Measurements from ENCODE around the gene NRCAM. TPM values are rescaled to one million over a fixed set of nuclear protein-coding genes. Genes with fewer than 3 reads are reported as not detected.
"Not testable (repeated sequence)": the region's sequence is repeated elsewhere in the genome, so short reads cannot be mapped to it uniquely, and the experiment has no call there.

NRCAM gene
- total and polyA plus RNA-seq, 3 experiments from 2014 or later: 0.27 to 1.1 (median 0.74) TPM

GRCh38 chr7:108467391-108467790, 11.2 kb upstream of the NRCAM start:
- peaks cover 0 to 5% (median under 1%) of the 10 kb centered on the region in 3 donors for H3K36me3 Mint-ChIP-seq
- ChIA-PET POLR2A (no interaction called here), CTCF (interaction anchor here (1.9 kb wide), 1 partner anchor 11 kb away, joined by 6 read pairs; the partner anchor contains the start of gene NRCAM)

GRCh38 chr7:108466322-108466721, 10.1 kb upstream of the NRCAM start:
- H3K4me1 Mint-ChIP-seq: peaks cover 2 to 18% (median 11%) of the 10 kb centered on the region in 3 donors
- CTCF ChIA-PET, H3K36me3 Mint-ChIP-seq: not testable (repeated sequence)

More at GRCh38 chr7:108467391-108467790, 11.2 kb upstream of the NRCAM start:
- Histone ChIP-seq H3K27ac (ENCODE audit: low read depth, low read length) (no peak overlapping the region), H3K9me3 (ENCODE audit: low read length) (no peaks in the 10 kb centered on the region), H3K4me3 (ENCODE audit: low read length) (no peak overlapping the region), H3K36me3 (ENCODE audit: insufficient read depth, low read length) (no peaks in the 10 kb centered on the region), H3K4me1 (ENCODE audit: insufficient read depth, low read length) (peaks cover 21% of the 10 kb centered on the region), H3K27me3 (ENCODE audit: insufficient read depth, low read length, poor library complexity, severe bottlenecking) (no peaks in the 10 kb centered on the region)
- Mint-ChIP-seq H3K4me3 (no peak overlapping the region), H3K9me3 (no peaks in the 10 kb centered on the region), H3K27me3 (peaks cover 2 to 10% of the 10 kb centered on the region in 2 donors), H3K27ac (no peak overlapping the region), H3K4me1 (peaks cover 2 to 18% (median 11%) of the 10 kb centered on the region in 3 donors)
- DNase-seq: no peak

GRCh38 chr7:108464743-108465142, 8.5 kb upstream of the NRCAM start:
- no peak overlapping the region for H3K4me3 Mint-ChIP-seq
- Histone ChIP-seq H3K27me3 (ENCODE audit: insufficient read depth, low read length, poor library complexity, severe bottlenecking) (no peaks in the 10 kb centered on the region), H3K27ac (ENCODE audit: low read depth, low read length) (no peak overlapping the region), H3K4me1 (ENCODE audit: insufficient read depth, low read length) (peaks cover 21% of the 10 kb centered on the region), H3K4me3 (ENCODE audit: low read length) (no peak overlapping the region), H3K9me3 (ENCODE audit: low read length) (no peaks in the 10 kb centered on the region), H3K36me3 (ENCODE audit: insufficient read depth, low read length) (no peaks in the 10 kb centered on the region)
- H3K36me3 Mint-ChIP-seq: no peaks in the 10 kb centered on the region
- no peaks in the 10 kb centered on the region for H3K9me3 Mint-ChIP-seq
- ChIA-PET CTCF (no interaction called here), POLR2A (no interaction called here)
- no peak overlapping the region for H3K27ac Mint-ChIP-seq
- peaks cover 5 to 29% of the 10 kb centered on the region in 2 donors for H3K27me3 Mint-ChIP-seq
- DNase-seq: no peak
- H3K4me1 Mint-ChIP-seq: peaks cover 2 to 18% (median 11%) of the 10 kb centered on the region in 3 donors

More at GRCh38 chr7:108466322-108466721, 10.1 kb upstream of the NRCAM start:
- H3K9me3 Mint-ChIP-seq; H3K27me3 ChIP-seq (ENCODE audit: insufficient read depth, low read length, poor library complexity, severe bottlenecking); POLR2A ChIA-PET; H3K4me3 ChIP-seq (ENCODE audit: low read length); H3K4me3 Mint-ChIP-seq; DNase-seq; H3K27ac Mint-ChIP-seq; H3K36me3 ChIP-seq (ENCODE audit: insufficient read depth, low read length); H3K27ac ChIP-seq (ENCODE audit: low read depth, low read length); H3K9me3 ChIP-seq (ENCODE audit: low read length): not testable (repeated sequence)
- peaks cover 2 to 16% of the 10 kb centered on the region in 2 donors for H3K27me3 Mint-ChIP-seq
- peaks cover 21% of the 10 kb centered on the region for H3K4me1 ChIP-seq (ENCODE audit: insufficient read depth, low read length)

DNA sequence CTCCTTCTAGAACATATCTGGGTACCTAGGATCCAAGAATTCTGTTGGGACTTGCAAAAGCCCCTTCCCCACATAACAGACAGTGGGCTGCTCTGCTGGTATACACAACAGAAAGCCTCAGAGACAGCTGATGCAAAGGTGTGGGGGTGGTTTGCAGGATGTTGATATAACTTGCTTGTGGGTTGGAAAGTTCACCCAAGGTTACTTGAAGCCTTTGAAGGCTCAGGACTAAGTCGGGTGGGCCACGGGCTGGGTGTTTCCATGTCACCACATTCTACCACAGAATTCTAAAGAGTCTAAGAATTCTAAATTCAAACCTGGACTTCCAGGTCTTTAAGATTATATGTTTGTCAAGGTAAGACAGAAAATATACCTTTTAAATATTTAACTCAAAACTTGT, 7.4 kb upstream of the NRCAM start:
- Mint-ChIP-seq H3K27me3 (peaks cover 8 to 38% of the 10 kb centered on the region in 2 donors), H3K4me1 (peaks cover 2 to 18% (median 11%) of the 10 kb centered on the region in 3 donors), H3K9me3 (no peaks in the 10 kb centered on the region), H3K36me3 (no peaks in the 10 kb centered on the region), H3K27ac (peak overlapping the region in 1 of 8 donors; percentile 45), H3K4me3 (peak overlapping the region in 1 of 7 donors; percentile 15)
- Histone ChIP-seq H3K36me3 (ENCODE audit: insufficient read depth, low read length) (no peaks in the 10 kb centered on the region), H3K4me3 (ENCODE audit: low read length) (no peak overlapping the region), H3K9me3 (ENCODE audit: low read length) (no peaks in the 10 kb centered on the region), H3K27me3 (ENCODE audit: insufficient read depth, low read length, poor library complexity, severe bottlenecking) (no peaks in the 10 kb centered on the region), H3K4me1 (ENCODE audit: insufficient read depth, low read length) (peaks cover 21% of the 10 kb centered on the region), H3K27ac (ENCODE audit: low read depth, low read length) (no peak overlapping the region)
- CTCF ChIA-PET: no interaction called here
- POLR2A ChIA-PET: no interaction called here
- peak in 1 of 5 donors; percentile 79 for DNase-seq

DNA sequence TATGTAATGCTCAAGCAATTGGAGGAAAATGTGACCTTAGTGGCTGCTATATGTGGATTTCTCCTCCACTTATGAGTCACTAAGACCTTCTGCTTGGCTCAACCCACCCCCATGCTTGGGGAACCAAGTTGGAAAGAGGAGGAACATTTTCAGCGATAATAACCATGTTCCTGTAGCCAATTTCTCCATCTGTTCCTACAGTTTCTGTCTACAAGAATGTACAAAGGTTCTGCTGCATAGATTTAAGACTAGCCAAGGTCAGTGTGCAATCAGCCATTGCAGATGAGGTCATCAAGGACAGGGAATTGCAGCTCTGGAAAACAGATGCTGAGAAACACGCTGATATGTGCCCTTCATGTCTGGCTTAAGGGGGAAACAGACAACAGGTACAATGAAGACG, 5.6 kb upstream of the NRCAM start:
- Histone ChIP-seq H3K36me3 (ENCODE audit: insufficient read depth, low read length) (no peaks in the 10 kb centered on the region), H3K27ac (ENCODE audit: low read depth, low read length) (no peak overlapping the region), H3K4me3 (ENCODE audit: low read length) (no peak overlapping the region), H3K9me3 (ENCODE audit: low read length) (no peaks in the 10 kb centered on the region), H3K27me3 (ENCODE audit: insufficient read depth, low read length, poor library complexity, severe bottlenecking) (peaks cover 16% of the 10 kb centered on the region), H3K4me1 (ENCODE audit: insufficient read depth, low read length) (peaks cover 21% of the 10 kb centered on the region)
- DNase-seq: no peak
- peaks cover 9 to 33% (median 14%) of the 10 kb centered on the region in 3 donors for H3K4me1 Mint-ChIP-seq
- H3K27me3 Mint-ChIP-seq: peaks cover 20 to 55% of the 10 kb centered on the region in 2 donors
- CTCF ChIA-PET: no interaction called here
- peaks cover 0 to 2% (median 0%) of the 10 kb centered on the region in 3 donors for H3K36me3 Mint-ChIP-seq
- POLR2A ChIA-PET: no interaction called here
- no peak overlapping the region for H3K27ac Mint-ChIP-seq
- H3K4me3 Mint-ChIP-seq: no peak overlapping the region
- H3K9me3 Mint-ChIP-seq: no peaks in the 10 kb centered on the region

- Histone ChIP-seq H3K36me3 (ENCODE audit: insufficient read depth, low read length) (no peaks in the 10 kb centered on the region), H3K9me3 (ENCODE audit: low read length) (no peaks in the 10 kb centered on the region), H3K27ac (ENCODE audit: low read depth, low read length) (no peak overlapping the region), H3K27me3 (ENCODE audit: insufficient read depth, low read length, poor library complexity, severe bottlenecking) (peaks cover 18% of the 10 kb centered on the region), H3K4me3 (ENCODE audit: low read length) (no peak overlapping the region), H3K4me1 (ENCODE audit: insufficient read depth, low read length) (peaks cover 21% of the 10 kb centered on the region)
- DNase-seq: no peak
- Mint-ChIP-seq H3K9me3 (no peaks in the 10 kb centered on the region), H3K4me1 (peaks cover 12 to 37% (median 17%) of the 10 kb centered on the region in 3 donors), H3K4me3 (no peak overlapping the region), H3K27me3 (peaks cover 22 to 59% of the 10 kb centered on the region in 2 donors), H3K36me3 (peaks cover 0 to 2% (median 0%) of the 10 kb centered on the region in 3 donors), H3K27ac (no peak overlapping the region)
- POLR2A ChIA-PET: no interaction called here
- CTCF ChIA-PET: no interaction called here
Measured at GRCh38 chr7:108460964-108461363, 4.7 kb upstream of the NRCAM start.

DNA sequence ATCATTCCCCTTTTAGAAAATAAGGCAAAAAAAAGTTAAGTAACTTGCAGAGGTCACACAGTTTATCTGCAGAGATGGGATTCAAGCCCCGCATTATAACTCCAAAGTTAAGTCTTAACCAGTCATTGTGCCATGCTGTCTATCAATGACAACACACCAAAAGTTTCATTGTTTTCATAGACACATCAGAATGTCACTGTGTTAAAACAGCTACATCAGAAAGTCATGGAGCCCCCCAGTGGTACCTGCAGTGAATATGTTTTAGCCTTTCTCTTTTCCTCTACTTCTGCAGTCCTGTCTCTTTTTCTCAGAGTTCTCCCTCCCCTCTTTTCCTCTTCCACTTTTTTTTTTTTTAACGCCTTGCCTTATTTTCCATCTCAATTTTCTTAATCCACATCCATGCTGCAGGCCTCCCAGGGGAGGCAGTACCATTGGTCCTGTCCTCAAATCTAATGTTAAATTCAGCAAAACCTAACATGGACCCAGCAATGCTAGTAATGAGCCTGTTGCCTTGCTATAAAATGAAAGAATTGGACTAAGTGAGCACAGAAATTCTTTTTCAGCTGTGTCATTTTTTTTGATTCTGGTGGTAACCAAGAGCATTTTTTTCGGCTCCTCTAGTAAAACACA, 3.8 kb upstream of the NRCAM start:
- Mint-ChIP-seq H3K4me1 (peaks cover 12 to 37% (median 17%) of the 10 kb centered on the region in 3 donors), H3K27me3 (peaks cover 22 to 59% of the 10 kb centered on the region in 2 donors), H3K9me3 (no peaks in the 10 kb centered on the region), H3K27ac (peak overlapping the region in 1 of 8 donors; percentile 11), H3K36me3 (peaks cover 0 to 2% (median 0%) of the 10 kb centered on the region in 3 donors), H3K4me3 (no peak overlapping the region)
- H3K4me1 ChIP-seq (ENCODE audit: insufficient read depth, low read length): peaks cover 21% of the 10 kb centered on the region
- H3K4me3 ChIP-seq (ENCODE audit: low read length): no peak overlapping the region
- CTCF ChIA-PET: no interaction called here
- no peaks in the 10 kb centered on the region for H3K9me3 ChIP-seq (ENCODE audit: low read length)
- H3K36me3 ChIP-seq (ENCODE audit: insufficient read depth, low read length): no peaks in the 10 kb centered on the region
- no peak overlapping the region for H3K27ac ChIP-seq (ENCODE audit: low read depth, low read length)
- POLR2A ChIA-PET: no interaction called here
- peak in 1 of 5 donors; percentile 35 for DNase-seq
- peaks cover 21% of the 10 kb centered on the region for H3K27me3 ChIP-seq (ENCODE audit: insufficient read depth, low read length, poor library complexity, severe bottlenecking)

- peaks cover 26% of the 10 kb centered on the region for H3K27me3 ChIP-seq (ENCODE audit: insufficient read depth, low read length, poor library complexity, severe bottlenecking)
- CTCF ChIA-PET: no interaction called here
Measured at GRCh38 chr7:108457871-108458270, 1.6 kb upstream of the NRCAM start.

More at GRCh38 chr7:108457871-108458270, 1.6 kb upstream of the NRCAM start:
- Histone ChIP-seq H3K4me3 (ENCODE audit: low read length) (no peak overlapping the region), H3K27ac (ENCODE audit: low read depth, low read length) (no peak overlapping the region), H3K4me1 (ENCODE audit: insufficient read depth, low read length) (peaks cover 2% of the 10 kb centered on the region), H3K36me3 (ENCODE audit: insufficient read depth, low read length) (no peaks in the 10 kb centered on the region), H3K9me3 (ENCODE audit: low read length) (no peaks in the 10 kb centered on the region)
- Mint-ChIP-seq H3K27me3 (peaks cover 28 to 70% of the 10 kb centered on the region in 2 donors), H3K9me3 (no peaks in the 10 kb centered on the region), H3K4me3 (peak overlapping the region in 3 of 7 donors; percentile 2 to 64 (median 49)), H3K27ac (peak overlapping the region in 2 of 8 donors; percentile 16 to 61), H3K4me1 (peaks cover 11 to 25% (median 12%) of the 10 kb centered on the region in 3 donors), H3K36me3 (peaks cover 0 to 2% (median 0%) of the 10 kb centered on the region in 3 donors)
- no peak for DNase-seq
- POLR2A ChIA-PET: no interaction called here

All from CD8-positive, alpha-beta memory T cell (primary cell).